ENCODE data around the gene SKAP2. TPM values are rescaled to one million over a fixed set of nuclear protein-coding genes. Genes with fewer than 3 reads are reported as not detected.

SKAP2 gene
- total RNA-seq, 2 donors from 2014 or later = 7.8 to 11.2 TPM

GRCh38 chr7:26638140-26638539, 226.2 kb downstream of the SKAP2 start:
- no peak for TF ChIP-seq CTCF (IDR thresholded peaks at IDR 0.05)
- no peaks in the 10 kb centered on the region for H3K4me1 ChIP-seq
- H3K36me3 ChIP-seq = no peaks in the 10 kb centered on the region
- H3K27me3 ChIP-seq = no peaks in the 10 kb centered on the region
- no peak overlapping the region for H3K4me3 ChIP-seq
- no peaks in the 10 kb centered on the region for H3K9me3 ChIP-seq
- DNase-seq (ENCODE audit: low spot score) = no peak
- H3K27ac ChIP-seq = no peak overlapping the region

DNA sequence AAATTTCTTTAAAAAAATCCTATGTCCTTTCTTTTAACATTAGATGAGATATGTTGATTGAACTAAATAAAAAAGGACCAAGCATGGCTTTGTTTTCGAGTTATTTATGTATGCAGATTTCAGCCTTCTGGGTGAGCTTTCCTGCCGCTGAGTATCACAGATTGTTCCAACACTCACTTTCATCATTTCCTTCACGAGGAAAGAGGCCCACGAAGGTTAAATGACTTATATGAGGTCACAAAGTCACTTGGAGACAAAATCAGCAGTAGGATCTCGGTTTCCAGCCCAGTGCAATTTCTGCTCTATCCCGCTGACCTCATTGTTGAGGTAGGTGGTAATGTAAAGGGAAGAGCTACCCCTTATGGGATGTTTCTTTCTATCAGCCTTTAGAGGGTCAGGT, 226.8 kb downstream of the SKAP2 start:
- DNase-seq (ENCODE audit: low spot score) = no peak
- Histone ChIP-seq H3K9me3 (no peaks in the 10 kb centered on the region), H3K27ac (no peak overlapping the region), H3K27me3 (no peaks in the 10 kb centered on the region), H3K4me3 (no peak overlapping the region), H3K36me3 (no peaks in the 10 kb centered on the region), H3K4me1 (no peaks in the 10 kb centered on the region)
- no peak for TF ChIP-seq CTCF (IDR thresholded peaks at IDR 0.05)

DNA sequence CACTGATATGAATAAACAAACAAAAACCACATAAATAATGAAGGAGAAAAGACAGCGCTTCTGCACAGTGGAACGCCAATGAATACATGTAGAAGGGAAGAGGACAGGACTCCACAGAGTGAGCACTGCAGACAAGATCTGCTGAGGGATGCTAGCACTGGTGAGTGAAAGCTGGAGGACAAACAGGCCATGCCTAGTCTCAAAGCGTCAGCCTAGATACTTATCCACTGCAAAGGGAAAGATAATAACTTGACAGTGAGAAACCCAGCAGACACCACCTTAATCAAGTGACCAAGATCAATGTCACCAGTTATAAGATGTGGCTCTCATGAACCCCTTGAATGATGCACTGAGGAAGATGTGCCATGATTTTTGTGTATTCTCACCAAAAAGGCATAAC, 227.6 kb downstream of the SKAP2 start:
- no peaks in the 10 kb centered on the region for H3K27me3 ChIP-seq
- no peak overlapping the region for H3K27ac ChIP-seq
- DNase-seq (ENCODE audit: low spot score) = no peak
- H3K9me3 ChIP-seq = no peaks in the 10 kb centered on the region
- no peak for TF ChIP-seq CTCF (IDR thresholded peaks at IDR 0.05)
- H3K36me3 ChIP-seq = no peaks in the 10 kb centered on the region
- H3K4me1 ChIP-seq = no peaks in the 10 kb centered on the region
- H3K4me3 ChIP-seq = no peak overlapping the region

GRCh38 chr7:26633557-26633956, 230.8 kb downstream of the SKAP2 start:
- TF ChIP-seq CTCF (IDR thresholded peaks at IDR 0.05) = no peak

GRCh38 chr7:26631601-26632000, 232.8 kb downstream of the SKAP2 start:
- Histone ChIP-seq H3K27ac (no peak overlapping the region), H3K36me3 (no peaks in the 10 kb centered on the region), H3K9me3 (no peaks in the 10 kb centered on the region), H3K27me3 (no peaks in the 10 kb centered on the region), H3K4me3 (no peak overlapping the region), H3K4me1 (no peaks in the 10 kb centered on the region)
- TF ChIP-seq CTCF (IDR thresholded peaks at IDR 0.05) = no peak
- DNase-seq (ENCODE audit: low spot score) = no peak

More at GRCh38 chr7:26633557-26633956, 230.8 kb downstream of the SKAP2 start:
- Histone ChIP-seq H3K4me3 (no peak overlapping the region), H3K27ac (no peak overlapping the region), H3K9me3 (no peaks in the 10 kb centered on the region), H3K27me3 (no peaks in the 10 kb centered on the region), H3K4me1 (no peaks in the 10 kb centered on the region), H3K36me3 (no peaks in the 10 kb centered on the region)
- DNase-seq (ENCODE audit: low spot score) = no peak

DNA sequence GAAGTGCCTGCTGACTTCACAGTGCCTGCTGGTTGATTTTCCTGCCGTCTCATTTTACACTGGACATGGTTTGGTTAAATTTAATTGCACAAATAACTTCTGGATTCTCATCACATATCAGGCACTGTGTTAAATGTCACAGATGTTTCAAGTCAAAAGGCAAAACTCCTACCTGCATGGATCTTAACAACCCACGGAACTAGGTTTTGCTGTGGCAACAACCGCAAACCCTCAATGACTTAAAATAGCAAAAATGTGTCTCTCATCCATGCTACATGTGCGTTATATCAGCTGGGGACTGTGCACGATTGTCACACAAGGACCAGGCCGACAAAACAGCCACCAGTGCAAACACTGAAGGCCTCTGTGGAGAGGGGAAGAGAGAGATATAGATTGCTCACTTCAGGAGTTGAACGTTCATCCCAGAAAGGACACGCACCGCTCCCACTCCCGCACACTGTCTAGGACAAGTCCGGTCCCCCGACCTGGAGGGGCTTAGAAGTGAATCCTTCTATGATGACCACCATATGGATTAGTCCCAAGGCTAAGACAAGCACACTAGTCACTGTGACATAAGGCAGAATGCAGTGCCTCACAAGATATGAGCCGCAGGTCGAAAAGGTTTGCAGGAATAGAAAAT, 233.3 kb downstream of the SKAP2 start:
- no peak for TF ChIP-seq CTCF (IDR thresholded peaks at IDR 0.05)
- Histone ChIP-seq H3K4me3 (no peak overlapping the region), H3K27me3 (no peaks in the 10 kb centered on the region), H3K4me1 (no peaks in the 10 kb centered on the region), H3K36me3 (no peaks in the 10 kb centered on the region), H3K27ac (no peak overlapping the region), H3K9me3 (no peaks in the 10 kb centered on the region)
- no peak for DNase-seq (ENCODE audit: low spot score)

Data from right atrium auricular region (tissue), 2 donors.